Measurements from ENCODE around the gene RNU6-9. TPM values are rescaled to one million over a fixed set of nuclear protein-coding genes. Genes with fewer than 3 reads are reported as not detected.

Gene RNU6-9
- total RNA-seq, 1 donor from 2014 or later = not detected

- Histone ChIP-seq H3K36me3 (ENCODE audit: control insufficient read depth in 3 of 3, insufficient read depth in 3 of 3, low read length in 3 of 3) (no peaks in the 10 kb centered on the region), H3K9ac (ENCODE audit: low read depth in 1 of 3, low read length in 3 of 3) (peak overlapping the region in 1 of 3 donors; percentile 40), H3K27me3 (ENCODE audit: control insufficient read depth in 3 of 3, insufficient read depth in 3 of 3, low read length in 3 of 3) (peaks cover 0 to 19% (median 10%) of the 10 kb centered on the region in 3 donors), H3K9me3 (ENCODE audit: control insufficient read depth in 3 of 3, low read length in 3 of 3) (no peaks in the 10 kb centered on the region), H3K4me1 (ENCODE audit: control insufficient read depth in 3 of 3, insufficient read depth in 3 of 3, low read length in 3 of 3) (peaks cover 3 to 15% (median 8%) of the 10 kb centered on the region in 3 donors), H3K27ac (ENCODE audit: low read depth, low read length) (peak overlapping the region; percentile 51), H3K4me3 (ENCODE audit: low read length in 3 of 3) (peak overlapping the region; percentile 20 to 62 (median 29))
Measured at GRCh38 chr19:940591-941291, 47.5 kb downstream of the RNU6-9 start.

- no peaks in the 10 kb centered on the region for H3K9me3 ChIP-seq (ENCODE audit: control insufficient read depth in 3 of 3, low read length in 3 of 3)
- no peak overlapping the region for H3K27ac ChIP-seq (ENCODE audit: low read depth, low read length)
- peak overlapping the region; percentile 20 to 62 (median 29) for H3K4me3 ChIP-seq (ENCODE audit: low read length in 3 of 3)
- peaks cover 3 to 15% (median 8%) of the 10 kb centered on the region in 3 donors for H3K4me1 ChIP-seq (ENCODE audit: control insufficient read depth in 3 of 3, insufficient read depth in 3 of 3, low read length in 3 of 3)
- peaks cover 0 to 19% (median 10%) of the 10 kb centered on the region in 3 donors for H3K27me3 ChIP-seq (ENCODE audit: control insufficient read depth in 3 of 3, insufficient read depth in 3 of 3, low read length in 3 of 3)
- H3K36me3 ChIP-seq (ENCODE audit: control insufficient read depth in 3 of 3, insufficient read depth in 3 of 3, low read length in 3 of 3) = no peaks in the 10 kb centered on the region
- peak overlapping the region in 1 of 3 donors; percentile 40 for H3K9ac ChIP-seq (ENCODE audit: low read depth in 1 of 3, low read length in 3 of 3)
Measured at GRCh38 chr19:941292-942132, 48.2 kb downstream of the RNU6-9 start.

- Histone ChIP-seq H3K4me3 (ENCODE audit: low read length in 3 of 3) (no peak overlapping the region), H3K36me3 (ENCODE audit: control insufficient read depth in 3 of 3, insufficient read depth in 3 of 3, low read length in 3 of 3) (no peaks in the 10 kb centered on the region), H3K4me1 (ENCODE audit: control insufficient read depth in 3 of 3, insufficient read depth in 3 of 3, low read length in 3 of 3) (peaks cover 3 to 15% (median 8%) of the 10 kb centered on the region in 3 donors), H3K9me3 (ENCODE audit: control insufficient read depth in 3 of 3, low read length in 3 of 3) (no peaks in the 10 kb centered on the region), H3K27me3 (ENCODE audit: control insufficient read depth in 3 of 3, insufficient read depth in 3 of 3, low read length in 3 of 3) (peaks cover 0 to 21% (median 10%) of the 10 kb centered on the region in 3 donors), H3K27ac (ENCODE audit: low read depth, low read length) (no peak overlapping the region), H3K9ac (ENCODE audit: low read depth in 1 of 3, low read length in 3 of 3) (no peak overlapping the region)
Measured at GRCh38 chr19:942133-942645, 48.9 kb downstream of the RNU6-9 start.

Small RNAs within 50 kb of the gene (small RNA-seq; reads per million reads assigned to genes)
- 0.07 reads per million for gene RNU6-9

Other genes starting within 250 kb of the RNU6-9 start
- 12.0 TPM for gene RNF126, start 230.3 kb upstream of the RNU6-9 start, total RNA-seq
- gene FSTL3, start 217.1 kb upstream of the RNU6-9 start, total RNA-seq = 7.3 TPM
- not detected for gene PRSS57, start 198.0 kb upstream of the RNU6-9 start, total RNA-seq
- 13.0 TPM for gene PALM, start 184.5 kb upstream of the RNU6-9 start, total RNA-seq
- not detected for gene MISP, start 142.4 kb upstream of the RNU6-9 start, total RNA-seq
- gene PTBP1, start 96.0 kb upstream of the RNU6-9 start, total RNA-seq = 50.1 TPM
- 0.52 TPM for gene PLPPR3, start 71.5 kb upstream of the RNU6-9 start, total RNA-seq
- 2.6 TPM for gene AZU1, start 65.6 kb upstream of the RNU6-9 start, total RNA-seq
- 4.7 TPM for gene PRTN3, start 52.5 kb upstream of the RNU6-9 start, total RNA-seq
- 0.52 TPM for gene ELANE, start 41.2 kb upstream of the RNU6-9 start, total RNA-seq
- 33.4 TPM for gene CFD, start 33.8 kb upstream of the RNU6-9 start, total RNA-seq
- 18.3 TPM for gene MED16, start 297 bp upstream of the RNU6-9 start, total RNA-seq
- 30.8 TPM for gene R3HDM4, start 19.7 kb downstream of the RNU6-9 start, total RNA-seq
- not detected for gene KISS1R, start 23.8 kb downstream of the RNU6-9 start, total RNA-seq
- 2.6 TPM for gene ARID3A, start 32.6 kb downstream of the RNU6-9 start, total RNA-seq
- gene WDR18, start 90.9 kb downstream of the RNU6-9 start, total RNA-seq = 35.5 TPM
- not detected for gene GRIN3B, start 106.9 kb downstream of the RNU6-9 start, total RNA-seq
- gene TMEM259, start 127.6 kb downstream of the RNU6-9 start, total RNA-seq = 25.6 TPM
- gene RNU6-2, start 128.0 kb downstream of the RNU6-9 start, total RNA-seq = not detected
- 40.2 TPM for gene CNN2, start 133.1 kb downstream of the RNU6-9 start, total RNA-seq
- gene ABCA7, start 146.6 kb downstream of the RNU6-9 start, total RNA-seq = 6.8 TPM
- 8.9 TPM for gene ARHGAP45, start 173.7 kb downstream of the RNU6-9 start, total RNA-seq
- gene POLR2E, start 201.9 kb downstream of the RNU6-9 start, total RNA-seq = 39.1 TPM
- 139 TPM for gene GPX4, start 210.5 kb downstream of the RNU6-9 start, total RNA-seq